SK-N-SH (cell line): ENCODE data around the gene MBTPS1.

ENCODE experiments used
- CTCF ChIP-seq: fragments of 200-600 bp; sonication (generic); IDR thresholded peaks from 2 replicates; pipeline ENCODE4 v1.6.1; 2017; ENCODE audit warnings: antibody characterized with exemption, mild to moderate bottlenecking, moderate library complexity
- EZH2phosphoT487 ChIP-seq: fragments of 200-600 bp; sonication (generic); IDR thresholded peaks from 2 replicates; pipeline ENCODE4 v1.6.1; 2017; ENCODE audit warnings: low read depth, mixed run types, mild to moderate bottlenecking, antibody characterized with exemption, moderate library complexity, borderline replicate concordance
- FOSL2 ChIP-seq: IDR thresholded peaks from 2 replicates; pipeline ENCODE4 v1.4.0; 2012; ENCODE audit warnings: low read depth, mild to moderate bottlenecking, moderate library complexity, borderline replicate concordance
- GATA2 ChIP-seq: sonication (generic); formaldehyde crosslinking; IDR thresholded peaks from 2 replicates; pipeline ENCODE4 v1.5.0; 2020; ENCODE audit warnings: mild to moderate bottlenecking, missing genetic modification reagents
- IRF3 ChIP-seq: fragments of 150-350 bp; IDR thresholded peaks from 2 replicates; pipeline ENCODE4 v1.6.1; 2016; ENCODE audit warnings: mild to moderate bottlenecking, low read depth, low read length
- MAX ChIP-seq: IDR thresholded peaks from 2 replicates; pipeline ENCODE4 v1.4.0; 2012; ENCODE audit warnings: low read depth
- MXI1 ChIP-seq: IDR thresholded peaks from 2 replicates; pipeline ENCODE4 v1.6.1; 2012; ENCODE audit warnings: mild to moderate bottlenecking, low read depth, low read length, improper control_type of control experiment
- POLR2AphosphoS5 ChIP-seq: IDR thresholded peaks from 2 replicates; pipeline ENCODE4 v1.6.1; 2012; ENCODE audit warnings: low read depth, low read length
- RAD21 ChIP-seq: IDR thresholded peaks from 2 replicates; pipeline ENCODE4 v1.6.1; 2012; ENCODE audit warnings: mild to moderate bottlenecking, low read length
- SIN3A ChIP-seq: IDR thresholded peaks from 2 replicates; pipeline ENCODE4 v1.6.1; 2012; ENCODE audit warnings: low read depth, mild to moderate bottlenecking, low read length, moderate library complexity, borderline replicate concordance
- TAF1 ChIP-seq: IDR thresholded peaks from 2 replicates; pipeline ENCODE4 v1.6.1; 2012; ENCODE audit warnings: low read depth, mild to moderate bottlenecking, low read length, moderate library complexity, borderline replicate concordance

GRCh38 chr16:84040823-84041820, 75.6 kb downstream of the MBTPS1 start:
- TF ChIP-seq POLR2AphosphoS5 (no peak), MXI1 (no peak), CTCF (no peak), FOSL2 (no peak), MAX (no peak), TAF1 (no peak), EZH2phosphoT487 (no peak), GATA2 (no peak), IRF3 (no peak), RAD21 (no peak), SIN3A (no peak)
